ENCODE measurements around the gene TFEB. TPM values are rescaled to one million over a fixed set of nuclear protein-coding genes. Genes with fewer than 3 reads are reported as not detected.

Gene TFEB
- total and polyA plus RNA-seq, 10 of the 15 experiments (the other 5 are each of a cell fraction or from before 2014, with no cell fraction given) = 0.84 to 108 (median 60.8) TPM

GRCh38 chr6:41713650-41714291 lies 21.6 kb downstream of the TFEB start (continued):
- TF ChIP-seq PAX5 (IDR thresholded peaks at IDR 0.05; ENCODE audit: borderline replicate concordance, low read depth, low read length) = peak; percentile 96
- TF ChIP-seq ATF7 (IDR thresholded peaks at IDR 0.05; ENCODE audit: low read depth) = peak; percentile 34; the same call in 1 of the 2 replicates
- TF ChIP-seq, protein P1, sequence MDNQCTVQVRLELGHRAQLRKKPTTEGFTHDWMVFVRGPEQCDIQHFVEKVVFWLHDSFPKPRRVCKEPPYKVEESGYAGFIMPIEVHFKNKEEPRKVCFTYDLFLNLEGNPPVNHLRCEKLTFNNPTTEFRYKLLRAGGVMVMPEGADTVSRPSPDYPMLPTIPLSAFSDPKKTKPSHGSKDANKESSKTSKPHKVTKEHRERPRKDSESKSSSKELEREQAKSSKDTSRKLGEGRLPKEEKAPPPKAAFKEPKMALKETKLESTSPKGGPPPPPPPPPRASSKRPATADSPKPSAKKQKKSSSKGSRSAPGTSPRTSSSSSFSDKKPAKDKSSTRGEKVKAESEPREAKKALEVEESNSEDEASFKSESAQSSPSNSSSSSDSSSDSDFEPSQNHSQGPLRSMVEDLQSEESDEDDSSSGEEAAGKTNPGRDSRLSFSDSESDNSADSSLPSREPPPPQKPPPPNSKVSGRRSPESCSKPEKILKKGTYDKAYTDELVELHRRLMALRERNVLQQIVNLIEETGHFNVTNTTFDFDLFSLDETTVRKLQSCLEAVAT (IDR thresholded peaks at IDR 0.05) = 0 out of 2 replicates have a peak, but pooled peaks have one; percentile 46
- no peak for TF ChIP-seq USF1 (IDR thresholded peaks at IDR 0.05; ENCODE audit: borderline replicate concordance, extremely low read length, insufficient read depth, low read depth, low read length)
- TF ChIP-seq, protein P2, sequence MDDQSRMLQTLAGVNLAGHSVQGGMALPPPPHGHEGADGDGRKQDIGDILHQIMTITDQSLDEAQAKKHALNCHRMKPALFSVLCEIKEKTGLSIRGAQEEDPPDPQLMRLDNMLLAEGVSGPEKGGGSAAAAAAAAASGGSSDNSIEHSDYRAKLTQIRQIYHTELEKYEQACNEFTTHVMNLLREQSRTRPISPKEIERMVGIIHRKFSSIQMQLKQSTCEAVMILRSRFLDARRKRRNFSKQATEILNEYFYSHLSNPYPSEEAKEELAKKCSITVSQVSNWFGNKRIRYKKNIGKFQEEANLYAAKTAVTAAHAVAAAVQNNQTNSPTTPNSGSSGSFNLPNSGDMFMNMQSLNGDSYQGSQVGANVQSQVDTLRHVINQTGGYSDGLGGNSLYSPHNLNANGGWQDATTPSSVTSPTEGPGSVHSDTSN (IDR thresholded peaks at IDR 0.05; ENCODE audit: insufficient replicate concordance, low read depth, low read length) = peak; percentile 4
- no peak for TF ChIP-seq ZNF274 (IDR thresholded peaks at IDR 0.05; ENCODE audit: insufficient read depth, insufficient read length)
- TF ChIP-seq DPF2 (IDR thresholded peaks at IDR 0.05) = peak; percentile 88
- TF ChIP-seq IRF5 (IDR thresholded peaks at IDR 0.05; ENCODE audit: borderline replicate concordance) = no peak
- TF ChIP-seq BHLHE40 (IDR thresholded peaks at IDR 0.05; ENCODE audit: borderline replicate concordance in 1 of 2, low read depth in 2 of 2, low read length in 1 of 2) = peak; percentile 10 to 75; a peak in 2 of 4 replicates
- no peak for TF ChIP-seq SIN3A (IDR thresholded peaks at IDR 0.05; ENCODE audit: low read depth, low read length)
- no peak for TF ChIP-seq RFX5 (IDR thresholded peaks at IDR 0.05; ENCODE audit: low read depth, low read length)
- TF ChIP-seq MEF2A (IDR thresholded peaks at IDR 0.05; ENCODE audit: insufficient read depth, low read depth, low read length) = 0 out of 2 replicates have a peak, but pooled peaks have one; percentile 4
- TF ChIP-seq ZNF687 (IDR thresholded peaks at IDR 0.05) = 0 out of 2 replicates have a peak, but pooled peaks have one; percentile 38
- TF ChIP-seq YBX1 (IDR thresholded peaks at IDR 0.05) = no peak

All from GM12878 (cell line).